Measurements from ENCODE around the gene LAMC1. TPM values are rescaled to one million over a fixed set of nuclear protein-coding genes. Genes with fewer than 3 reads are reported as not detected.

The LAMC1 gene
- total RNA-seq, 1 experiment from 2014 or later = 13.1 TPM

GRCh38 chr1:183191833-183192232 lies 168.6 kb downstream of the LAMC1 start:
- DNase-seq (ENCODE audit: low spot score) = no peak

- DNase-seq (ENCODE audit: low spot score) = no peak
Measured at GRCh38 chr1:183193963-183194525, 170.8 kb downstream of the LAMC1 start.

GRCh38 chr1:183194527-183195141 lies 171.4 kb downstream of the LAMC1 start:
- no peak for DNase-seq (ENCODE audit: low spot score)

GRCh38 chr1:183195142-183195574 lies 171.9 kb downstream of the LAMC1 start:
- peak; percentile 67 for DNase-seq (ENCODE audit: low spot score)

Small RNA genes lying within 50 kb of the gene (small RNA-seq; reads per million reads assigned to genes)
- not detected for gene RNU6-41P

Other genes with a start within 250 kb of the LAMC1 start
- 0.86 and 3.0 TPM in 2 replicates for gene NPL, start 233.6 kb upstream of the LAMC1 start, total RNA-seq (2014; rRNA removed; shearing (Covaris generic))
- gene DHX9, start 184.1 kb upstream of the LAMC1 start, total RNA-seq (2014; rRNA removed; shearing (Covaris generic)) = 115 and 131 TPM in 2 replicates
- not detected in 2 replicates for gene SHCBP1L, start 70.3 kb upstream of the LAMC1 start, total RNA-seq (2014; rRNA removed; shearing (Covaris generic))
- 4.3 and 5.0 TPM in 2 replicates for gene LAMC2, start 162.8 kb downstream of the LAMC1 start, total RNA-seq (2014; rRNA removed; shearing (Covaris generic))